COR-L47 (cell line): ENCODE results near the gene PRKG1.
"Not testable (repeated sequence)": the region's sequence is repeated elsewhere in the genome, so short reads cannot be mapped to it uniquely, and the experiment has no call there.

ENCODE experiments used
- DNase-seq: peaks from one replicate; lab custom pipeline; 2025; lab: John Stamatoyannopoulos, UW

The PRKG1 gene

DNA sequence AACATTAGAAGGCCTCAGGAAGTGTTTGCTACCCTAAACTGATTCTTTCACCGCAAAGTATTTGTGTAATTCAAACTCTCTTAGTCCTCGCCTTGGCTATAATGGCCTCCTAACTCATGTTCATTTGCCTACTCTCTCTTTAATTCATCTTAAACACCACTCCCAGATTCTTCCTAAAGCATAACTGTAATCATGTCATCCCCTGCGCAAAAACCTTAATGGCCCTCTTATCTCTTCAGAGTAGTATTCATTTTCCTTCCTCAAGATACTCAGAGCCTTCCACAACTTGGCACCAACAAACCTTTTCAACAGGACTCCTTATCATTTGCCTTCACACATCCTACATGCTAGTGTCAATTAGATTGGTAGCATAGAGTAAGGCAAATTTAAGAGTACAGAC, 582.2 kb downstream of the PRKG1 start:
- no peak for DNase-seq

GRCh38 chr10:51658000-51658399, 583.7 kb downstream of the PRKG1 start:
- no peak for DNase-seq

GRCh38 chr10:51659344-51659743, 585.1 kb downstream of the PRKG1 start:
- no peak for DNase-seq

GRCh38 chr10:51663086-51663485, 588.8 kb downstream of the PRKG1 start:
- no peak for DNase-seq

DNA sequence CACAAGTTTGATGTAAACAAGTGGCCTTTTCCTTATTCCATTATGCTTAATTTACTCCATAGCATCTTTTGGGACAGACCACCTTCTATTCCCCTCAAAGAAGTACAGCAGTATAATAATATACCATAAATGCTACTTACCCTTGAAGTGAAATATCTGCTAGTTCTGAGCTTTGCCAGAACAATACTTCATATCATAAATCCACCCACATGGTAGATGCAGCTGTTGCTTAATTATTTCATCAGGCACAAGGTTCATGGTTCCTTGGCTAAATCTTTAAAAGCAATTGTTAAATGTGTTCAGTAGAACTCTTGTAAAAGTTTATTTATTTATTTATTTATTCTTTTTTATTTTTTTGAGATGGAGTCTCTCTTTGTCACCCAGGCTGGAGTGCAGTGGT, 592.2 kb downstream of the PRKG1 start:
- no peak for DNase-seq

- DNase-seq, result no peak
Observed at GRCh38 chr10:51667678-51668335, 593.5 kb downstream of the PRKG1 start.

GRCh38 chr10:51668336-51668689, 594.0 kb downstream of the PRKG1 start:
- DNase-seq, result no peak

GRCh38 chr10:51669041-51669440, 594.8 kb downstream of the PRKG1 start:
- DNase-seq, result no peak

GRCh38 chr10:51672039-51672535, 597.8 kb downstream of the PRKG1 start:
- no peak for DNase-seq

DNA sequence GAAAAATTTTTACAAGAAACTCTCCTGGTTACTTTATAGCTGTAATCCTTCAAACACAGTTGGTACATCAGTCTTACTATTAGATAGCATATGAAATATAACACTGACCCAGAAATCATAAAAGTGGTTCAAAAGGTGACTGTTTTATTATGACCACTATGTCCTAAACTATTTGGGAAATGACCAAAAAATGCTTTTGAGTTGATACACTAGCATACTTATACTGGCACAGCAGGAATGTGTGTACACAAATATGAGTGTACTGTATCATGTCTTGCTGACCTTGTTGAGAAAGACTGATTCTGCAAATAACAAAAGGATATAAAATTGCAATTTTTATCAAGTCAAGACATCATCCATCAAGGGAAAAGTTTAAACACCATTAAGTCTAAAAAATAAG, 600.8 kb downstream of the PRKG1 start:
- DNase-seq, result no peak

DNA sequence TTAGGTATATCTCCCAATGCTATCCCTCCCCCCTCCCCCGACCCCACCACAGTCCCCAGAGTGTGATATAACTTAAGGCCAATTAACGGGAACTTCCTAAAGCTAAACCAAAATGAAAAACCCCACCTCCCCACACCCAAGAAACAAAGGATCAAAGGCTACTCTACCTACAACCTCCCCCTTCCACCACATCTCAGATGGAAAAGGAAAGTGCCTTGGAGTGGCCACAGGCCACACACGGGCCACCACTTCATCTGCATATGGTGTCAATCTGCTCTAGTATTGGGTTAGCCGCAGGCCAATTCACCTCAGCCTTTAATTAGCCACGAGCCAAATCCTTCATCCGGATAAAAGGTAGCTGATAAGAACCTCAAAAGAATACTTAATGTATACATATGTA, 605.6 kb downstream of the PRKG1 start:
- no peak for DNase-seq

GRCh38 chr10:51683031-51683691, 608.9 kb downstream of the PRKG1 start:
- DNase-seq, result no peak

DNA sequence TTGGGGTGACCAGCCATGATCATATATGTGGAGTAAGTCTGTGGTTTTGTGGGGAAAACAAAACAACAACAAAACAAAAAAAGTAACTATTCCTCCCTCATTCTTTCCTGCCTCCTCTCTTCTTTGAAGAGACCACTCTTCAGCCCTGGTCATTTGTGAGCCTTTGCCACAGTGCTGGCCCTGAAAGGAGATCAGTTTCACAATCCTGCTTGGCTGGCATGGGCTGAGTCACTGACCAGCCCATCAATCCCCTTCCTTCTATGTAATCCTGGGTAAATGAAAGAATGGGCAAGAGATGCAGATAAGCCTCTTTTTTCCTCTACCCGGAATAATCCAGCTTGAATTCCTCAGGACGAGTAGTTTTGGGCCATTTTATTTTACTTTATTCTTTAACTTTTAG, 611.5 kb downstream of the PRKG1 start:
- DNase-seq, result no peak

- DNase-seq, result no peak
Observed at GRCh38 chr10:51687296-51687695, 613.0 kb downstream of the PRKG1 start.

DNA sequence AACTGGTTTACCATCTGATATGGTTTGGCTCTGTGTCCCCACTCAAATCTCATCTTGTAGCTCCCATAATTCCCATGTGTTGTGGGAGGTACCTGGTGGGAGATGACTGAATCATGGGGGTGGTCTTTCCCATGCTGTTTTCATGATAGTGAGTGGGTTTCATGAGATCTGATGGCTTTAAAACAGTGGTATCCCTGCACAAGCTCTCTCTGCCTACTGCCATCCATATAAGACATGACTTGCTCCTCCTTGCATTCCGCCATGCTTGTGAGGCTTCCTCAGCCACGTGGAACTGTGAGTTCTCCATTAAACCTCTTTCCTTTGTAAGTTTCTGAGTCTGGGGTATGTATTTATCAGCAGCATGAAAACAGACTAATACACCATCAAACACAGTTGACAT, 614.5 kb downstream of the PRKG1 start:
- not testable (repeated sequence) for DNase-seq

DNA sequence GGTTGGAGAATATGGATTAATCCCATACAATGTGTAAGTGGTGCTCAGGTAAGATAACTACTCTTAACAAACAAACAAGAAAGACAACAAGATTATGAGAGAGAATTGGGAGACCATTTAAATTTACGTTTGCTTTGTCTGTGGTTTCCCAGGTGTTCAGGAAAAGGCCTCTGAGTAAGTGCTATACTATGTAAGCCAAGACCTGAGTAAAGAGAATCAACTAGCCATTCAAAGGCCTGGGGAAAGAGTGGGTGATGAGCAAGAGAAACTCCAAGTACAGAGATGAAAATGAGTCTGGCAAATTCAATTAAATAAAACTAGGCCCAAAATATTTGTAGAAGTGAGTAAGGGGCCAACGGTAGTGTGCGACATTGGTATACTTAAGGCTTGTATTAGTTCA, 615.2 kb downstream of the PRKG1 start:
- no peak for DNase-seq

- no peak for DNase-seq
Observed at GRCh38 chr10:51691135-51691534, 616.8 kb downstream of the PRKG1 start.

GRCh38 chr10:51694086-51694768, 619.9 kb downstream of the PRKG1 start:
- DNase-seq, result no peak

DNA sequence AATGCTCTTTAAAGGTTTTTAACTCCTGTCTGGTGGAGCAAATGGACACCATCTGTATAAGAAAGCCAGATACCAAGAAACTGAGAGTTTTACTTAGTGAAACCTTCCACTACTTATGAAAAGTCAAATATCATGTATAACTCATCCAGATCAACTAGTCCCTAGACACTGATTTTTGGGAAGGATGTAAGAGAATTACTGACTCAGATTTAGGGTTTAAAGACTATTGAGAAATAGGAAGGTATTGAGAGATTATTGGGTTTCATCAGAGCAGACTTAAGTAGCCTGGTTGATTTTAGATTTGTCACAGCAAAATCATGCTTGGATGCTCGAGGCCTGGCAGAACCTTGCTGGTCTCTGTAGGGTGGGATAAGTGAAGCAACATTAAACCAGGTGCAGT, 622.0 kb downstream of the PRKG1 start:
- no peak for DNase-seq

- no peak for DNase-seq
Observed at GRCh38 chr10:51698473-51699063, 624.3 kb downstream of the PRKG1 start.

DNA sequence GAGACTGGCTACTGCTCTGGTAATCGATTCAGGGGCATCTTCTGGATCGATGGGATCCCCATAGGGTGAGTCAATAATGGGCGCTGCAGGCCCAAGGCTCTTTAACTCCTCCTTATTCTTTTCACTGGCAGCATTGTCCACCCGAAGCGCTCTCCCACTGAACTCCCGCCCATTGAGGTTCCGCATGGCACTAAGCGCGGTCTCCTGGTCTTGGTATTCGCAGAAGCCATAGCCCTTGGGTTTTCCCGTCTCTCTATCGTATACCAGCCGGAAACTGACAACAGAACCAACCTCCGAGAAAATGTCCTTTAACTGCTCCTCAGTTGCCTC, 624.8 kb downstream of the PRKG1 start:
- DNase-seq, result no peak

GRCh38 chr10:51699475-51700227, 625.4 kb downstream of the PRKG1 start, which contains the start of gene CSTF2T:
Gene CSTF2T (minus strand): TSS chr10:51699595. CDS start chr10:51699549, 46 bp downstream.
- DNase-seq, result peak; percentile 71
